HG02588 (cell line): Measurements from ENCODE around the gene ZNF592.

Source experiments
- ATAC-seq: cut with Tn5 transposase; IDR thresholded peaks from one replicate; pipeline ENCODE4 v1.9.1; 2021; ENCODE audit warnings: mild to moderate bottlenecking, moderate library complexity; ENCODE audit not compliant: unreplicated experiment

The ZNF592 gene

GRCh38 chr15:84824260-84825007, 76.0 kb downstream of the ZNF592 start:
- no peak for ATAC-seq

GRCh38 chr15:84826369-84826823, 78.0 kb downstream of the ZNF592 start:
- no peak for ATAC-seq

GRCh38 chr15:84827246-84827645, 78.9 kb downstream of the ZNF592 start:
- ATAC-seq: no peak

GRCh38 chr15:84828086-84828908, 79.9 kb downstream of the ZNF592 start:
- no peak for ATAC-seq

GRCh38 chr15:84829428-84829827, 81.0 kb downstream of the ZNF592 start:
- no peak for ATAC-seq

GRCh38 chr15:84830036-84830435, 81.6 kb downstream of the ZNF592 start:
- no peak for ATAC-seq

GRCh38 chr15:84831028-84831427, 82.6 kb downstream of the ZNF592 start:
- no peak for ATAC-seq

GRCh38 chr15:84831613-84832012, 83.2 kb downstream of the ZNF592 start:
- ATAC-seq: no peak

GRCh38 chr15:84832448-84833040, 84.2 kb downstream of the ZNF592 start:
- ATAC-seq: no peak

GRCh38 chr15:84833447-84834228, 85.2 kb downstream of the ZNF592 start:
- ATAC-seq: no peak

GRCh38 chr15:84834229-84834955, 86.0 kb downstream of the ZNF592 start:
- no peak for ATAC-seq

GRCh38 chr15:84834969-84835368, 86.6 kb downstream of the ZNF592 start:
- no peak for ATAC-seq

GRCh38 chr15:84835661-84836337, 87.4 kb downstream of the ZNF592 start:
- no peak for ATAC-seq

GRCh38 chr15:84836844-84837243, 88.5 kb downstream of the ZNF592 start:
- ATAC-seq: no peak

- ATAC-seq: no peak
Measured at GRCh38 chr15:84839714-84840113, 91.3 kb downstream of the ZNF592 start.

- ATAC-seq: no peak
Measured at GRCh38 chr15:84840255-84840654, 91.9 kb downstream of the ZNF592 start.

- no peak for ATAC-seq
Measured at GRCh38 chr15:84840741-84841429, 92.5 kb downstream of the ZNF592 start.

GRCh38 chr15:84842781-84843180, 94.4 kb downstream of the ZNF592 start:
- no peak for ATAC-seq

GRCh38 chr15:84844964-84845363, 96.6 kb downstream of the ZNF592 start:
- ATAC-seq: no peak
